ENCODE measurements around the gene NDUFAF4.

The NDUFAF4 gene

DNA sequence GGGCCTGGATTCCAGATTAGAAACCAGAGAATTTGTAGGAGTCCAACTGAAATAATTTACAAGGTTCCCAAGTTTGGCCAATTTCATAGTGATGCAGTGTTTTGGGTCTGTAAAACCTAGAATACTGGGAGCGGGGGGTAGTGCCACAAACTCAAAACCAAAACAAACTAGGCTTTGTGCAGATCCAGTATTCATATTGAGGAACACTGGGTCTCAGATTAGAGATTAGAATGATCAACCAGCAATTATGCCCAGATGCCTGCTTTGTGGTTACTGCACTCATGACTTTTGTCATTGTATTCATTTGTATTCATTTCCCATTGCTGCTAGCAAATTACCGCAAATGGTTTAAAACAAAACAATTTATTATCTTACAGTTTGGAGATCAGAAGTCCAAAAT is 3.2 kb upstream of the NDUFAF4 start:
- DNase-seq (ENCODE audit: low spot score): no peak
- no peak overlapping the region for H3K9ac ChIP-seq (ENCODE audit: low read depth, low read length, poor library complexity)
- no peak overlapping the region for H2BK5ac ChIP-seq (ENCODE audit: low read length)
- no peak overlapping the region for H3K18ac ChIP-seq (ENCODE audit: low read length)
- H2AK5ac ChIP-seq (ENCODE audit: low read depth, low read length): no peak overlapping the region
- H3K36me3 ChIP-seq (replicated peaks in 1 of 2; ENCODE audit: control insufficient read depth in 2 of 2, insufficient read depth in 2 of 2, low read length in 2 of 2): peaks cover under 1 to 5% of the 10 kb centered on the region in 2 donors
- H2BK12ac ChIP-seq (ENCODE audit: low read length): no peak overlapping the region
- H2AFZ ChIP-seq (ENCODE audit: low read length): no peak overlapping the region
- H3K4me2 ChIP-seq (ENCODE audit: insufficient read depth, low read length, poor library complexity, severe bottlenecking): no peak overlapping the region
- peaks cover 1% of the 10 kb centered on the region for H3K79me1 ChIP-seq (ENCODE audit: low read depth, low read length)
- no peaks in the 10 kb centered on the region for H3K9me3 ChIP-seq (replicated peaks in 1 of 2; ENCODE audit: control insufficient read depth in 2 of 2, insufficient read depth in 1 of 2, low read depth in 1 of 2, low read length in 2 of 2)
- H3K27ac ChIP-seq (replicated peaks; ENCODE audit: low read length): no peak overlapping the region
- H2BK15ac ChIP-seq (ENCODE audit: low read length): no peak overlapping the region
- no peak overlapping the region for H3K4me3 ChIP-seq (ENCODE audit: low read length in 2 of 2)
- no peak overlapping the region for H3K4ac ChIP-seq (ENCODE audit: low read length)
- no peak overlapping the region for H3K14ac ChIP-seq (ENCODE audit: low read length)
- H2BK120ac ChIP-seq (ENCODE audit: low read depth, low read length): no peak overlapping the region
- H3K23ac ChIP-seq (ENCODE audit: low read depth, low read length, poor library complexity): no peak overlapping the region
- no peak overlapping the region for H4K91ac ChIP-seq (ENCODE audit: low read depth, low read length, poor library complexity)
- H3K27me3 ChIP-seq (ENCODE audit: control insufficient read depth in 3 of 3, insufficient read depth in 3 of 3, low read depth in 1 of 3, low read length in 3 of 3): peaks cover 0 to 7% (median 0%) of the 10 kb centered on the region in 3 experiments
- peaks cover under 1 to 5% of the 10 kb centered on the region in 2 donors for H3K4me1 ChIP-seq (ENCODE audit: control insufficient read depth in 2 of 2, insufficient read depth in 1 of 2, low read depth in 1 of 2, low read length in 2 of 2)
- H4K8ac ChIP-seq (ENCODE audit: low read depth, low read length): no peak overlapping the region
- no CpG with 5 or more reads among the region's 2 CpGs for WGBS, 2 donors (ENCODE audit: extremely low coverage in 2 of 2, insufficient read length in 2 of 2, insufficient replicate concordance in 1 of 2)

DNA sequence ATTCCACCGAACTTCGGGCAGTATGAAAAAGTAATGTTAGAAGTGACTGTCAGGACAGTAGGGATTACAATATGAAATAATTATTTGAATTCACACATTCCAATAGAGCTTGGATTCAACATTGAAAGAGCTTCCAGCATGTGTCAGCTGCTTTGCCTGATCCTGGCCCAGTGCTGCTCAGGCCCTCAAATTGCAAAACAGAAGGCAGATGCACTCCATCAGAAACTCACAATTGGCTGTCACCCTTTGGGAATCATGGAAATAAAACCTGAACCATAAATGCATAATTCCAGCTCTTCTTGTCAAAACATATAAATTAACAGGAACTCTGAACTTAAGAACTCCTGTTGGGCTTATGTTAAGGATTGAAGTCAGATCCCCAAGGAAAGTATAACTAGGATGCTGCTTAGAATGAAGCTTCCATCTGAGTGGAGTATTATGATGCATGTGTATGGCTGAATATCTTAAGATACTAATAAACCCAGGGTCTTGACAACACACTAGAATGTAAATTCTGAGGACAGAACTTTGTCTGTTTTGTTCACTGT is 1.8 kb upstream of the NDUFAF4 start:
- WGBS, 2 donors (ENCODE audit: extremely low coverage in 2 of 2, insufficient read length in 2 of 2, insufficient replicate concordance in 1 of 2): no CpG with 5 or more reads among the region's 2 CpGs
- no peak overlapping the region for H3K4me3 ChIP-seq (ENCODE audit: low read length in 2 of 2)
- no peak overlapping the region for H2BK12ac ChIP-seq (ENCODE audit: low read length)
- no peak overlapping the region for H2BK15ac ChIP-seq (ENCODE audit: low read length)
- no peak overlapping the region for H2BK120ac ChIP-seq (ENCODE audit: low read depth, low read length)
- H4K8ac ChIP-seq (ENCODE audit: low read depth, low read length): no peak overlapping the region
- H2AFZ ChIP-seq (ENCODE audit: low read length): peak overlapping the region; percentile 98
- H3K9me3 ChIP-seq (replicated peaks in 1 of 2; ENCODE audit: control insufficient read depth in 2 of 2, insufficient read depth in 1 of 2, low read depth in 1 of 2, low read length in 2 of 2): no peaks in the 10 kb centered on the region
- DNase-seq (ENCODE audit: low spot score): no peak
- no peak overlapping the region for H2BK5ac ChIP-seq (ENCODE audit: low read length)
- H3K18ac ChIP-seq (ENCODE audit: low read length): no peak overlapping the region
- H3K36me3 ChIP-seq (replicated peaks in 1 of 2; ENCODE audit: control insufficient read depth in 2 of 2, insufficient read depth in 2 of 2, low read length in 2 of 2): peaks cover 2 to 19% of the 10 kb centered on the region in 2 donors
- peaks cover 1 to 5% of the 10 kb centered on the region in 2 donors for H3K4me1 ChIP-seq (ENCODE audit: control insufficient read depth in 2 of 2, insufficient read depth in 1 of 2, low read depth in 1 of 2, low read length in 2 of 2)
- H3K79me1 ChIP-seq (ENCODE audit: low read depth, low read length): peaks cover 1% of the 10 kb centered on the region
- H3K4me2 ChIP-seq (ENCODE audit: insufficient read depth, low read length, poor library complexity, severe bottlenecking): no peak overlapping the region
- no peak overlapping the region for H3K4ac ChIP-seq (ENCODE audit: low read length)
- H3K14ac ChIP-seq (ENCODE audit: low read length): no peak overlapping the region
- H3K27me3 ChIP-seq (ENCODE audit: control insufficient read depth in 3 of 3, insufficient read depth in 3 of 3, low read depth in 1 of 3, low read length in 3 of 3): peaks cover 0 to 4% (median 0%) of the 10 kb centered on the region in 3 experiments
- H3K9ac ChIP-seq (ENCODE audit: low read depth, low read length, poor library complexity): no peak overlapping the region
- H3K27ac ChIP-seq (replicated peaks; ENCODE audit: low read length): no peak overlapping the region
- H3K23ac ChIP-seq (ENCODE audit: low read depth, low read length, poor library complexity): no peak overlapping the region
- H4K91ac ChIP-seq (ENCODE audit: low read depth, low read length, poor library complexity): no peak overlapping the region
- no peak overlapping the region for H2AK5ac ChIP-seq (ENCODE audit: low read depth, low read length)

DNA sequence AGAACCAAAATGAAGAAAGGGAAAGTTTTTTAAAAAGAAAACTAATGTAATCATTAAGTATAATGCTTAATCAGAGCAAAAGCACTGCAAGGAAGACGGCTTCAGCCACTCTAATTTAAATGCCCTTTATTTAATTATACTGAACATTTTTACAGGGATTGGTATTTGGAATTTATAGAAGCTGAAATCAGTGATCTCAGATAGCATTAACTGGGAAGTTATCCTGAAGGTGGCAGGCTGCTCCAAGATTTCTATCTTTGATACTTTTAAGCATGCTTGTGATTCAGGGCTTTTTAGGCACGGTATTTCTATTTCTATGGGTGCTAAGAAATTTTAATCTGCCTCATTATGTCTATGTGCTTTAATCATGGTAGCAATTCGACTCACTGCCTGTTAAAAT is 1.3 kb upstream of the NDUFAF4 start:
- H3K9me3 ChIP-seq (replicated peaks in 1 of 2; ENCODE audit: control insufficient read depth in 2 of 2, insufficient read depth in 1 of 2, low read depth in 1 of 2, low read length in 2 of 2): no peaks in the 10 kb centered on the region
- H4K8ac ChIP-seq (ENCODE audit: low read depth, low read length): no peak overlapping the region
- H3K27me3 ChIP-seq (ENCODE audit: control insufficient read depth in 3 of 3, insufficient read depth in 3 of 3, low read depth in 1 of 3, low read length in 3 of 3): peaks cover 0 to 4% (median 0%) of the 10 kb centered on the region in 3 experiments
- H3K9ac ChIP-seq (ENCODE audit: low read depth, low read length, poor library complexity): no peak overlapping the region
- H3K4ac ChIP-seq (ENCODE audit: low read length): no peak overlapping the region
- peak overlapping the region in 1 of 2 donors; percentile 97 for H3K4me3 ChIP-seq (ENCODE audit: low read length in 2 of 2)
- no peak overlapping the region for H2BK15ac ChIP-seq (ENCODE audit: low read length)
- H3K79me1 ChIP-seq (ENCODE audit: low read depth, low read length): peaks cover 1% of the 10 kb centered on the region
- no peak overlapping the region for H3K18ac ChIP-seq (ENCODE audit: low read length)
- peaks cover 5 to 24% of the 10 kb centered on the region in 2 donors for H3K36me3 ChIP-seq (replicated peaks in 1 of 2; ENCODE audit: control insufficient read depth in 2 of 2, insufficient read depth in 2 of 2, low read length in 2 of 2)
- no peak overlapping the region for H2BK12ac ChIP-seq (ENCODE audit: low read length)
- H2BK5ac ChIP-seq (ENCODE audit: low read length): no peak overlapping the region
- H3K14ac ChIP-seq (ENCODE audit: low read length): no peak overlapping the region
- H2BK120ac ChIP-seq (ENCODE audit: low read depth, low read length): no peak overlapping the region
- no peak overlapping the region for H3K27ac ChIP-seq (replicated peaks; ENCODE audit: low read length)
- no peak overlapping the region for H2AK5ac ChIP-seq (ENCODE audit: low read depth, low read length)
- peak overlapping the region; percentile 98 for H2AFZ ChIP-seq (ENCODE audit: low read length)
- no peak overlapping the region for H4K91ac ChIP-seq (ENCODE audit: low read depth, low read length, poor library complexity)
- no peak for DNase-seq (ENCODE audit: low spot score)
- no peak overlapping the region for H3K4me2 ChIP-seq (ENCODE audit: insufficient read depth, low read length, poor library complexity, severe bottlenecking)
- peaks cover 1 to 5% of the 10 kb centered on the region in 2 donors for H3K4me1 ChIP-seq (ENCODE audit: control insufficient read depth in 2 of 2, insufficient read depth in 1 of 2, low read depth in 1 of 2, low read length in 2 of 2)
- no CpG with 5 or more reads among the region's 3 CpGs for WGBS, 2 donors (ENCODE audit: extremely low coverage in 2 of 2, insufficient read length in 2 of 2, insufficient replicate concordance in 1 of 2)
- H3K23ac ChIP-seq (ENCODE audit: low read depth, low read length, poor library complexity): no peak overlapping the region

DNA sequence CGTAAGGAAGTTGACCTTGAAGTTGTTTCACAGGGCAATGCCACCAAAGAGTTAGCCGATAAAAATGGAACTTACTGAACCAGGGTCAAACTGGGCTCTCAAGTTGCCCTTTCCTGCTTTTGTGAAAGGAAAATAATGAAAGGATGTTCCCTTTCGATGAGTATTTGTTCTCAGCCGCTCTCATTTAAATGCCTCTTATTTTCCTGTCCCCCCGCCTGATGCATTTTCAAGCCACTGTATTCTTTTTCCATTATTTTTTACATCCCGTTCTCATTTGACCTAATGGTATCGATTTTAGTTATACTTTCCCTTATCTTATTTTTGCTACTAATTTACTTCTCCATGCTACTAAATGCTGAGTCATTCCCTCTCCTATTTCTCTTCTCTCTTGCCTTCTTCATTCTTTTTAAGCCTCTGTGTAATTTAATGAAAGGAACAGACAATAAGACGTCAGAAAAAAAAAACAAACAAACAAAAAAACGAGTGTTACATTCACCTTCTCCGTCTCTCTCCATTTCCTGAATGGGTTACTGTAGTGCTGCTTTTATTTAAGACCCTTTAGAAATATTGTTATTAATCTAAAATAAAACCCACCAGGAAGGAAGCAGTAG is 655 bp upstream of the NDUFAF4 start:
- DNase-seq (ENCODE audit: low spot score): no peak
- peaks cover 1% of the 10 kb centered on the region for H3K79me1 ChIP-seq (ENCODE audit: low read depth, low read length)

More for the DNA sequence above, 655 bp upstream of the NDUFAF4 start:
- Histone ChIP-seq H2BK120ac (ENCODE audit: low read depth, low read length) (no peak overlapping the region), H3K23ac (ENCODE audit: low read depth, low read length, poor library complexity) (no peak overlapping the region), H2AFZ (ENCODE audit: low read length) (peak overlapping the region; percentile 98), H2BK5ac (ENCODE audit: low read length) (no peak overlapping the region), H3K18ac (ENCODE audit: low read length) (no peak overlapping the region), H2BK15ac (ENCODE audit: low read length) (no peak overlapping the region), H2BK12ac (ENCODE audit: low read length) (no peak overlapping the region), H3K27me3 (ENCODE audit: control insufficient read depth in 3 of 3, insufficient read depth in 3 of 3, low read depth in 1 of 3, low read length in 3 of 3) (peaks cover 0 to 4% (median 0%) of the 10 kb centered on the region in 3 experiments), H3K9ac (ENCODE audit: low read depth, low read length, poor library complexity) (no peak overlapping the region), H3K4me3 (ENCODE audit: low read length in 2 of 2) (peak overlapping the region; percentile 82 to 97), H4K8ac (ENCODE audit: low read depth, low read length) (no peak overlapping the region), H3K4me1 (ENCODE audit: control insufficient read depth in 2 of 2, insufficient read depth in 1 of 2, low read depth in 1 of 2, low read length in 2 of 2) (peaks cover 1 to 5% of the 10 kb centered on the region in 2 donors), H3K36me3 (replicated peaks in 1 of 2; ENCODE audit: control insufficient read depth in 2 of 2, insufficient read depth in 2 of 2, low read length in 2 of 2) (peaks cover 5 to 30% of the 10 kb centered on the region in 2 donors), H4K91ac (ENCODE audit: low read depth, low read length, poor library complexity) (no peak overlapping the region), H3K4me2 (ENCODE audit: insufficient read depth, low read length, poor library complexity, severe bottlenecking) (peak overlapping the region; percentile 50), H3K14ac (ENCODE audit: low read length) (no peak overlapping the region), H2AK5ac (ENCODE audit: low read depth, low read length) (no peak overlapping the region), H3K27ac (replicated peaks; ENCODE audit: low read length) (no peak overlapping the region), H3K4ac (ENCODE audit: low read length) (no peak overlapping the region), H3K9me3 (replicated peaks in 1 of 2; ENCODE audit: control insufficient read depth in 2 of 2, insufficient read depth in 1 of 2, low read depth in 1 of 2, low read length in 2 of 2) (no peaks in the 10 kb centered on the region)
- no CpG with 5 or more reads among the region's 10 CpGs for WGBS, 2 donors (ENCODE audit: extremely low coverage in 2 of 2, insufficient read length in 2 of 2, insufficient replicate concordance in 1 of 2)

All from neuronal stem cell (in vitro differentiated cells).